NCI-H82 treated with DMSO at 0.1 percent for 48 hours (cell line): Measurements from ENCODE around the gene GAB1.
A peak's percentile ranks its signal among the peaks of the same experiment; 100 is the strongest.

Source experiments
- DNase-seq: peaks from one replicate; lab custom pipeline; 2025; ENCODE audit not compliant: unreplicated experiment; lab: John Stamatoyannopoulos, UW

GAB1 gene

DNA sequence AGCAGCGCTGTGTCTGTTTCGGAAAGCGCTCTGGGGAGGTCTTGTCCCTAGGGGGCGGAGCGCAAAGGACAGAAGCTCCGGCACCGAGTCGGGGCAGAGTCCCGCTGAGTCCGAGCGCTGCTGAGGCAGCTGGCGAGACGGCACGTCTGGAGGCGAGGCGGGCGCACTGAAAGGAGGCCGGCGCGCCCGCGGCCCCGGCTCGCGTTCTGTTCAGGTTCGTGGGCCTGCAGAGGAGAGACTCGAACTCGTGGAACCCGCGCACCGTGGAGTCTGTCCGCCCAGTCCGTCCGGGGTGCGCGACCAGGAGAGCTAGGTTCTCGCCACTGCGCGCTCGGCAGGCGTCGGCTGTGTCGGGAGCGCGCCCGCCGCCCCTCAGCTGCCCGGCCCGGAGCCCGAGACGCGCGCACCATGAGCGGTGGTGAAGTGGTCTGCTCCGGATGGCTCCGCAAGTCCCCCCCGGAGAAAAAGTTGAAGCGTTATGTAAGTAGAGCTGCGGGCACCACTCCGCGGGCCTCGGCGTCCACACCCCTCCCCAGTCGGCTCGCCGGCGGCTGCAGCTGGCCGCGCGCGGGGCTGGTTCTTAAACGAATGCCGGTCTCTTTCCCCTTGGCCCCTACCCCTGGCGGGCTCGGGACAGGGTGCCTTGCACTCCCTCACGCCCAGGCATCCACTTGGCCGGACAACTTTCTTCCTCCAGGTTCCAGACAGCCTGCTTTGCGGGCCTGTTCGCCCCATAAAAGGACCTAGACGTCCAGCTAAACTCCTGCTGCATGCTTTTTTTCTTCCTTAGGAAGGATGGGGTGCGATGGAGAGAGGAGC lies at the start of gene GAB1:
GAB1 (plus strand) TSS at position 96 of the 819 bp plus-strand sequence; CDS start at position 409, 313 bp downstream.
- DNase-seq = peak; percentile 16

DNA sequence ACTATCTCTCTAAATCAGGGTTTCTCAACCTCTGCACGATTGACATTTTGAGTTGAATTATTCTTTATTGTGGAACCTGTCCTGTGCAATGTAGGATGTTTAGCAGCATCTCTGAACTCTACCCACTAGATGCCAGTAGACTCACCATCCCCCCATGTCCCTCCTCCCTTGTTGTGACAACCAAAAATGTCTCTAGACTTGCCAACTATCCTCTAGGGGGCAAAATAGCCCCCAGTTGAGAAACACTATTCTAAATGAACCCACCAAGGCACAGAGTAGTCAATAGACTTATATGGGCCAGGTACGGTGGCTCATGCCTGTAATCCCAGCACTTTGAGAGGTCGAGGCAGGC lies 49.1 kb upstream of the GAB1 start:
- DNase-seq = no peak

DNA sequence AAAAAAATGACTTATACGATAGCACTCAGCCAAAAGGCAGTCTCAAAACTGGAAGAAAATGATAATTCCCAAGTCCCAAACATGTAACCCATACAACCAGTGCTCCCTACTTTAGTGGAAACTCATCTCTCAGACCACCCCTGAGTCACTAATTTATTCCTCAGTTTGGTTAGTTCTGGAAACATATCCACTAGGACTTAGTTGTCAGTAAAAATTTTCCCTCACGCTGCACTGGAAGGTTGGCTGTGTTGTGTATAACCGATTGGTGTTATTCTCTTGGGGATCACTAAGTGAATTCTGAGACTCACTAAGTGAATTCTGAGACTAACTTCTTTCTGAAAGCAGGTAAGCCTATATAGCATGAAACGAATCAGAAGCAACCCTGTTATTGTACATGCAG lies 48.5 kb upstream of the GAB1 start:
- no peak for DNase-seq

DNA sequence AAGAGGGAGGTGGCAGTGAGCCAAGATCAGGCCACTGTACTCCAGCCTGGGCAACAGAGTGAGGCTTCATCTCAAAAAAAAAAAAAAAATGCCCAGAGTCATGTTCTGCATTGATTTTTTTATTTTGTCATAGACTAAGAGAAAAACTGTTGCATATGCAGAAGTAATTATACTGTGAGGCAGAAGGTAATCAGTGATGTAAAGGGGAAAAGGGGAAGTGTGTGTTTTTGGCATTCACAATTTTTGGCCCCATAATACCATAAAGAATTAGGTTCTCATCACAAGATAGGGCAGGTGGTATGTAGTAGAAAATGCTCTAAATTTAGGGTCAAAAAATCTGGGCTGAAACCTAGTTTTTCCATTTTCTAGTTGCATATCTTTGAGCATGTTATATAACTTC lies 47.3 kb upstream of the GAB1 start:
- DNase-seq = no peak

DNA sequence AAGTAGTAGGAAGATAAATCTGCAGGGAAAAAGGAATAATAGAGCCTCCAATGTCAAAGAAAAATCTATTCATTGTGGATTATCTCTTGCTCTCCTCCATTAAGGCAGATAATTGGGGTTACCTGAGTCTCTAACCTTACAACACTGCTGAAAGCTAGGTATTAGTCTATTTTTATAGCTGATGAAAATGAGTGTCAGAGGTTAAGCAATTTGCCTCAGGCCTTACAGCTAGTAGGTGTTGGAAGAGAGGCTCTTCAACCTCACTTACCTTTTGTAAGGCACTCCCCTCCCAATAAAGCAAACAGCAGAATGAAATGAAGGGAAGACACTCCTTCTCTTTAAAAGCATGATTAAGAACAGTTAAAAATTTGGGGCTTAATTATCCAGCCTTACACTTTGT lies 45.4 kb upstream of the GAB1 start:
- DNase-seq = no peak

DNA sequence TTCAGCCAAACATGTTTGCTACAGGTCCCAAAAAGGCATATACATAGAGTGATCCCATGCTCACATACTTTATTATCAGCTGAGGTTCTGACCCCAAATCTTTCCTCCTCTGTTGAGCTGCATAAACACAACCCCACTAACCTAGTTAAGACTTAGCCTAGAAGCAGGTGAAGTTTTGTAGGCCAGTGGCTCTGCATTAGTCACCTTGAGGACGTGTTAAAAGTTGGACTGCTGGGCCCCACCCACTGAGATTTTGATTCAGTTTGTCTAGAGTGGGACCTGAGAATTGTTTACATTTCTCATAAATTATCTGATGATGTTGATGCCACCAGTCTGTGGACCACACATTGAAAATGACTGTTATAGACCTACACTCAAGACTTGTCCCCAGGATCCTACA lies 43.8 kb upstream of the GAB1 start:
- no peak for DNase-seq

DNA sequence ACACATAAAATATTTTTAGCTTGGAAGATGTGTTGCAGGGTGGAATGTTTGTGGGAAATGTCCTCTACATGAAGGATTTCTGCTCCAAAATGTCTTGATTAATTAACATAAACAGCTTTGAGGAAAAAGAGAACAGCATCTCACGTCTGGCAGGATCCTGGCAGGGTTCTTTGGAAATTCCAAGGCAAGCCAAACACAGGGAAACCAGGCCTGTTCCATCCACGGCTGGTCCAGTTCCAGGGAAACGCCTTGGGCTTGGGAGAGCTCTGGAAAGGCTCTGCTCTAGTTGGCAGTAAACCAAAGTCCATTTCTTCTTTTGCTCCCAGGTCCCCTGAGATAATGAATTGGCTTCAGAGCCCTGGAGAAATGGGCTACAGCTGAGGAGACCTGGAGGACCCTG lies 42.4 kb upstream of the GAB1 start:
- DNase-seq = no peak

DNA sequence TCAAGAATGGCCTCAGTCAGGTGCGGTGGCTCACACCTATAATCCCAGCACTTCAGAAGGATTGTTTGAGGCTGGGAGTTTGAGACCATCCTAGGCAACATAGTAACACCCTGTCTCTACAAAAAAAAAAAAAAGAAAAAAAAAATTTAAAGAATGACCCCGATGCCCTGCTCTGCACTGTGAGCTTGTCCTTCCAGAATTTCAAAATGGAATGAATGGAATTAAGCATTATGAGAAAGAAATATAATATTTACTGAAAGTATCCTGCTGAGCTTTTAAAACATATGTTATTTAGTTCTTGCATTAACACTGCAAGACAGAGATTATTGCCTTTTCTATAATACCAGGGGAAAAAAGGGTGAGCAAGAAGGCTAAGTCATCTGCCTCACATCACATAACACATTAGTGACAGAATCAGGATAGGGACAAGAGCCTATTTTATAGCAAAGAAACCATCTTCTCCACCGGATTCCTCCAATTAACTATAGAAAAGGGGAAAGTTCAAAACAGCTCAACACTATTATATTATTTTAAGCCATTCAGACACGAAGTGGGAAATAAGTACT lies 41.9 kb upstream of the GAB1 start:
- no peak for DNase-seq

DNA sequence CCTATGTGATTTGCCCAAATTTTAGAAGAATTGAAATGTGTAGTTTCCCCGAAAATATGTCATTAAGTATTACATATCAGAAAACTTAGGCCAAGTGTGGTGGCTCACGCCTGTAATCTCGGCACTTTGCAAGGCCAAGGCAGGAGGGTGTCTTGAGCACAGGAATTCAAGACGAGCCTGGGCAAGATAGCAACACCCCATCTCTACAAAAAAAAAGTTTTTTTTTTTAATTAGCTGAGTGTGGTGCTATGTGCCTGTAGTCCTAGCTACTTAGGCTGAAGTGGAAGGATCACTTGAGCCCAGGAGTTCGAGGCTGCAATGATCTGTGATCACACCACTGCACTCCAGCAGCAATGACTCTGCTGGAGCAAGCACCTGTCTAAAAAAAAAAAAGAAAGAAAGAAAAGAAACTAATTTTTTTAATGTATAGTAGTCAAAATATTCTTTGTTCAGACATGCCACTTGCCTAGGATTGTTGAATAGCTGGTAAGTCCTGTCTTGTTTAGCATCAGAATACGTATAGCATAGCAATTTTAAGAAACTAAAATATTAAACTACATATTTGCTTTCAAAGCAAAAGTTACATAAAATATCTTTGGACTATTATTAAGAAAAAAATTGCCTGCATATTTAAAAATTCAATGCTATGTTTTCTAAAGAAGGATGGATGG lies 40.1 kb upstream of the GAB1 start:
- no peak for DNase-seq

DNA sequence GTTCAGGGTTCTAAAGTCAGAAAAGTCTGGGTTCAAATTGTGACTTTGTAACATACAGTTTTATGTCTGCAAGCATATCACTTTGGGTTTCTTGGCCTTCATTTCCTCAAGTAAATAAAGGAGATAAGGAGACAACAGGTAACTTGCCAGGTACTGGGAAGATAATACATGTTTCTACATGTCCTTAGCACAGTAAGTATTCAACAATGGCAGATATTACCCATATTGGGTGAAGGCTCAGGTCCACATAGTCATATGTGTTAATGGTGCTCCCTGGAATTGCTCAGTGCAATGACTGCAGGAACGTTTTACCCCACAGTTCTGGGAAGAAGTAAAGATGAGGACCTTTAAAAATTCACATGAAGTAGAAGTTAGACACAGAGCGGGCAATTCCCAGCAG lies 35.8 kb upstream of the GAB1 start:
- DNase-seq = no peak

DNA sequence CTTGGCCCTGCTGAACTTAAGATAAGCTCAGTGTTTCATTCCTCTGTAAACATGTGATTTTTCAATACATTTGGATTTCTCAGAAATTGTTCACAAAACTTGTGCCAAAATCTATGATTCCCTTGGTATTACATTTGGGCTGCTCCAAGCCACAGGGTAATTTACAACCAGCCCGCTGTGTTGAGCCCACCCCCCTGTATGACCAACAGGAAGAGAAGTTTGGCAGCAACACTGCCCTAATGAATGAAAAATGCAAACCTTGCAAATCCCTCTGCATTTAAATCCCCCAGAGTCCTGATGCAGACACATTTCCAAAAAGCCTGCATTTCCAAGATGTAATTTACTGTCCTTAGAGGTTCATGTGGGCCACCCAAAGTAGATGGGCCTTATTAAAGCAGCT lies 34.1 kb upstream of the GAB1 start:
- no peak for DNase-seq

DNA sequence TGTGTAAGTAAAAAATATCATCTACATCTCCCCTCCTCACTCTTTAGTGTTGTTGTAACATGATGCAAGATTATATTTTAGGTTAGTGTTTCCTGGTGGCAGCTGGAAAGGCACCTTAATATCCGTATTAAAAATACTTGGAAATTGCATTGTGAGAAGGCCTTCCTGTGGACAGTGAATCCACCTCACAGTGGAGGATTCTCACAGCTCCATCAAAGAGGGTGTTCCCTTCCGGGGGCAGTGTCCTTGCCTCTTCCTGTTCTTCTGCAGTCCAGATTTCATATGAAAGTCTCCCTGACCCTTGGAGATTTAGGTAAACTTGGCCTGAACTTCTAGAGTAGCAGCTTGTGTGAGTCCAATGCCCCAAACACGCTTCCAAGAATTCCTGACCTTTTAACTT lies 29.9 kb upstream of the GAB1 start:
- DNase-seq = no peak

DNA sequence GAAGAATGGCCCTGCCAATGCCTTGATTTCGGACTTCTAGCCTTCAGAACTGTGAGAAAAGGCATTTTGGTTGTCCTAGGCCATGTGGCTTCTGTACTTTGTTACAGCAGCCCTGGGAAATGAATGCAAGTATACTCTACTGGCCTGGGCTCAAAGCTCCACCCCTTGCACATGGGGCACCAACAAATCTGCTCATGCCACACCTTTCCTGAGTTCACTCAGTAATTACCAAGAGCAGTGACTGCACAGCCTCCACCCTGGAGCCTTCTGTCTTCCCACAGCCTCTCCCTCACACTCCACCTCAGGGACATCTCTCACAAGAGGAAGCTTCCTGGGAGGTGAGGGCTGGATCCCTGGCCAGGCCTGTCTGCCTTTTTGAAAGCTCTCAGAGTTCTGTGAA lies 29.1 kb upstream of the GAB1 start:
- DNase-seq = no peak

DNA sequence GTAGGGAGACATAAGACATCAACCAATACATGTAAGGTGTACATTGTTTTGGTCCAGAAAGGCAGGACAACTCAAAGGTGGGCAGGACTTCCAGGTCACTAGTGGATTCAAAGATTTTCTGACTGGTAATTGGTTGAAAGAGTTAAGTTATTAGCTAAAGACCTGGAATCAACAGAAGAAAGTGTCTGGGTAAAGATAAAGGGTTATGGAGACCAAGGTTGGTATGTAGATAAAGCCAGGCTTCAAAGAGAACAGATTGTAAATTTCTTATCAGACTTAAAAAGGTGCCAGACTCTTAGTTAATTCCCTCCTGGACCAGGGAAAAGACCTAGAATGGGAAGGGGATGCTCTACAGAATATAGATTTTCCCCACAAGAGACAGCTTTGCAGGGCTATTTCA lies 28.3 kb upstream of the GAB1 start:
- DNase-seq = no peak

DNA sequence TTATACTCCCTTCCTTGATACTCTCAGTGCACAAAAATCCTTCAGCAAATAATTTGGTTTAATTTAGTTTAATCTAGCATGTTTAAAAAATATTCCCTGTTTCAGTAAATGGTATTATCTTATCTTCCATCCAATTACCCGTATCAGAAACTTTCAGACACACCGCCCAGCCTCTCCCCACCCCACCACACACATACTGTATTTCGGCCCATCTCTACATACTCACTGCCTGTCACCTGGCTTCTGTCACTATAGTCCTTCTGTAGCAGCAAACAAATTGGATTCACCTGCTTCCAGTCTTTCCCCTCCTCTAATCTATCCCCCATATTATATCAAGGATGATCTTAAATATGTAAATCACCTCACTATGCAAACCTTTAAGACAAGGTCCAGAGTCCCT lies 24.8 kb upstream of the GAB1 start:
- DNase-seq = no peak

DNA sequence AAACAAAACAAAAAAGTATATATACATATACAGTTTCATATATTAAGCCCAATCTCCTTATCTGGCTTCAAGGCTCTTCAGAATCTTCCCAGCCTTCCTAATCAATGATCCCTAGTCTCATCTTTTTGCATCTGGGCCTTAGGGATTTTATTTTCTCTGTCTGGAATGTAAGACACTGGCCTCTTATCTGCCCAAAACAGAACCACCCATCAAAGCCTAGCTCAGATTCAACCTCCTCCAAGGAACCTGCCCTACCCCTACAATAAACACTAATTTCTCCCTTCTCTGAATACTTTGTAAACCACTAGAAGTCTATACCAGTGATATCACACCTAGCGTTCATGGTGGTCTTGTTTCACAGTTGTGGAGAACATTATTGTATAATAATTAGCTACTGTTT lies 23.2 kb upstream of the GAB1 start:
- no peak for DNase-seq

DNA sequence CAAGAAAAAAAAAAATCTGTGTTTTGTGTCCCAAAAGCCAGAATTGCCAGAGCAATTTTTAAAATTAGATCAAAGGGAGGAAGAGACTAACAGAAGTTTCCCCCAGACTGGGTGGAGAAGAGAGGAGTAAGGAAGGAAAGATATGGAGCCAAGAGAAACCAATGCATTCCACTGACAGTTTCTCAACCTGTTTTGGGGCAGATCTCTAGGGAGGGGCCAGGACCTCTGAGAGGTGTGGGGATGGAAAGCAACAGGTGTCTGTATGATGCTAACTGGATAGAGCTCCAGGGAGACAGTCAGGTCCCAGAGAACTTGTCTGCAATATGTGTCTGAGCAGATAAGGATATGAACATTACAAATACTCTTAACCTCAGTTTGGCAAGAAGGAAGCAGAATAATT lies 22.7 kb upstream of the GAB1 start:
- DNase-seq = no peak

DNA sequence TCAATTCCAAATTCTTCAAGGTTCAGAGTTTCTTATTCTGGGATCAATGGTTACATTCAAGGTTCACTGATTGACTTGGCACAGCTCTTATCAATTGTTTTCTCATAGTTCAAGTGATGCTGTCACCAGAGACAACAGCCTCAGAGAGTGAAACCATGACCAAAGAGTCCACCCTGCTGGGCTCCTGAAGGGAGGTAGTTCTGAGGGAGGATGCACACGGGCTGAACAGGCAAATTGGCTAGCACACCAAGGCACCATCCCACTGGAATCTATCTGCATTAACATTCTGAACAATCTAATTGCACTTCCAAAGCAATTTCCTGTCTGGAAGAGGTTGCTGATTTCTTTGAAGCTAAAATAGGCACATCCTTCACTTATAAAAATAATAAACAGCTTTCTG lies 16.6 kb upstream of the GAB1 start:
- DNase-seq = no peak

DNA sequence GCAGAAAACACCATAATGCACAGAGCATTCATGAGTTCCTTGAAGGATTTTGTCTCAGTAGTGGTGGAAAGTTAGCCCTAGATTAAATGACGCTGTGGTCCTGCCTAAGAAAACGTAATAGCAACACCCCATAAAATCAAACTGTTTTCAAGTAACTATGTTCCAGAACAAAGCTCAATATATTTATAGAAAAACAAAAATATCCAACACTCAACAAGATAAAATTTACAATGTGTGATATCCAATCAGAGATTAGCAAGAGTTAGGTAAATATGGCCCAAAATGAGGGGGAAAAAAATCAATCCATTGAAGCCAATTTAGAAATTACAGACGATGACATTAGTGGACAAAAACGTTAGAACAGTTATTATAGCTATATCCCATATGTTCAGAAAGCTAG lies 9.9 kb upstream of the GAB1 start:
- DNase-seq = no peak

DNA sequence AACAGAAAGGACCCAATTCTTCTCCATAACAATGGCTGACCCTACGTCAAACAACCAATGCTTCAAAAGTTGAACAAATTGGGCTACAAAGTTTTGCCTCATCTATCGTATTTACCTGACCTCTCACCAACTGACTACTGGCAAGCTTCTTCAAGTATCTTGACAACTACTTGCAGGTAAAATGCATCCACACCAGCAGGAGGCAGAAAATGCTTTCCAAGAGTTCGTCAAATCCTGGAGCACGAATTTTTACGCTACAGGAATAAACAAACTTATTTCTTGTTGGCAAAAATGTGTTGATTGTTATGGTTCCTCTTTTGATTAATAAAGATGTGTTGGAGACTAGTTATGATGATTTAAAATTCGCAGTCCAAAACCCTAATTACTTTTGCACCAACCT lies 6.7 kb upstream of the GAB1 start:
- no peak for DNase-seq

DNA sequence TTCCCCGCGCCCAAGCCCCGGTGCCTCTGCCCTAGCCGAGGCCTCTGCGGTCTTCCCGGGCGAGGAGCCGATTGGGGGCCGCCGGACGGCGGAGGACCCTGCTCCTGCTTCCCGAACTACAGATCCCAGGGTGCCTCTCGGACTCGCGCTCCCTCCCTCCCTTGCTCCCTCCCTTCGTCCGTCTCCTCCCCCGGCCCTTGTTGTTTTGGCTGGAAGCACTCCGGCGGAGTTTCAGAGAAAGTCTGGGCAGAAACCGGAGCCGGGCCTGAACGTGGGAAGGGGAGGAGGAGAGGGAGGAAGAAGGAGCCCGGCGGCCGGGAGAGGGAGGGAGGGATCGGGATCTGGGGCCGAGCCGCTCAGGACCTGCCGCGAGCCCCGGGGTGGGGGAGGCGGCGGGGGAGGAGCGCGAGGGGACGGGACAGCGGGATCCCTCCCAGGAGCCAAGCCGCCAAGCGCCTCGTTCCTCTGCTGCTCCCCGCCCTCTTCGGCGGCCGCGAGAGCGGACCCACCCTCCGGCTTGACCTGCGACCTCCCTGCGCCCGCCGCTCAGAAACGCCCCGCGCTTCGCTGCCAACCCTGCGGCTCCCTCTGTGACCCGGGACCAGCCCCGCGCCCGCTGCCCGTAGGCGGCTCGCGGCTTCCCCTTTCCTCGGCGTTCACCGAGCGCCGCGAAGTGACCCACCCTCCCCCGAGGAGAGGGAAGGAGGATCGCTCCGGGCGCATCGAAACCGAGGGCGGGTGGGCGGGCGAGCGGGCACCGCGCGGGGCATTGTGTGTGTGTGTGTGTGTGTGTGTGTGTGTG lies 496 bp upstream of the GAB1 start:
- peak; percentile 52 for DNase-seq
